Activated CD8-positive, alpha-beta memory T cell treated with anti-CD3 and anti-CD28 coated beads for 36 hours (primary cell): Measurements from ENCODE around the gene MAPK13. TPM values are rescaled to one million over a fixed set of nuclear protein-coding genes. Genes with fewer than 3 reads are reported as not detected.
"Not testable (repeated sequence)": the region's sequence is repeated elsewhere in the genome, so short reads cannot be mapped to it uniquely, and the experiment has no call there.

Experiments
- CTCF ChIA-PET: fragments of 350-600 bp; sonication (Branson Sonifier 250); formaldehyde crosslinking; loops from one replicate; lab custom pipeline; 2021; ENCODE audit warnings: antibody characterized with exemption; lab: Charles Lee
- POLR2A ChIA-PET: fragments of 350-600 bp; sonication (Branson Sonifier 250); formaldehyde crosslinking; loops from one replicate; lab custom pipeline; 2021; ENCODE audit warnings: antibody characterized with exemption; lab: Charles Lee
- total RNA-seq, 2 experiments: library from RNA; stranded (reverse); gene quantifications; one replicate each; pipeline ENCODE4 v1.2.3, GENCODE V29; 2021

The MAPK13 gene
- 10 to 100 TPM; 70.1 to 71.1 TPM for total RNA-seq

- CTCF ChIA-PET = interaction anchor here (0.6 to 2.1 kb wide), 6 partner anchors 7 to 226 kb away, joined by 3 to 17 read pairs (median 6); no protein-coding TSS in a partner anchor
- POLR2A ChIA-PET = interaction anchor here (0.6 to 3.9 kb wide), 6 partner anchors 9 to 321 kb away, joined by 3 to 49 read pairs (median 11); partner anchors contain the start of gene MAPK14
Observed at GRCh38 chr6:36129941-36130666, at the start of gene MAPK13. TSS of gene MAPK13 (plus strand) at chr6:36130513. CDS start at chr6:36130583, 70 bp downstream.

- ChIA-PET POLR2A (no interaction called here), CTCF (interaction anchor here (0.6 to 3.7 kb wide), 3 partner anchors 13 to 424 kb away, joined by 3 to 13 read pairs (median 3); no protein-coding TSS in a partner anchor)
Observed at GRCh38 chr6:36082318-36082717, 48.0 kb upstream of the MAPK13 start.

- POLR2A ChIA-PET = no interaction called here
- CTCF ChIA-PET = interaction anchor here (3.7 kb wide), 1 partner anchor 12 kb away, joined by 13 read pairs; no protein-coding TSS in a partner anchor
Observed at GRCh38 chr6:36083446-36083845, 46.9 kb upstream of the MAPK13 start.

GRCh38 chr6:36088204-36088603 is 42.1 kb upstream of the MAPK13 start:
- POLR2A ChIA-PET = not testable (repeated sequence)

GRCh38 chr6:36089048-36089447 is 41.3 kb upstream of the MAPK13 start:
- ChIA-PET POLR2A (interaction anchor here (0.7 kb wide), 1 partner anchor 16 kb away, joined by 3 read pairs; no protein-coding TSS in a partner anchor), CTCF (interaction anchor here (0.6 to 1.3 kb wide), 2 partner anchors 58 to 127 kb away, joined by 3 read pairs; no protein-coding TSS in a partner anchor)

More at GRCh38 chr6:36088204-36088603, 42.1 kb upstream of the MAPK13 start:
- CTCF ChIA-PET = not testable (repeated sequence)

GRCh38 chr6:36094238-36094637 is 36.1 kb upstream of the MAPK13 start:
- POLR2A ChIA-PET = interaction anchor here (2.2 kb wide), 1 partner anchor 66 kb away, joined by 12 read pairs; the partner anchor contains the start of gene MAPK14
- CTCF ChIA-PET = interaction anchor here (0.6 to 5.2 kb wide), 10 partner anchors 7 to 1940 kb away, joined by 3 to 85 read pairs (median 4); partner anchors contain the start of gene MAPK14

- ChIA-PET POLR2A (interaction anchor here (0.5 to 2.2 kb wide), 2 partner anchors 42 to 67 kb away, joined by 5 to 12 read pairs; partner anchors contain the start of gene MAPK14), CTCF (interaction anchor here (0.7 to 5.2 kb wide), 22 partner anchors 8 to 264 kb away, joined by 3 to 85 read pairs (median 4); partner anchors contain the start of genes MAPK14 and SLC26A8)
Observed at GRCh38 chr6:36094753-36095496, 35.4 kb upstream of the MAPK13 start.

- CTCF ChIA-PET = interaction anchor here (0.7 to 5.2 kb wide), 16 partner anchors 11 to 263 kb away, joined by 3 to 85 read pairs (median 4); partner anchors contain the start of genes MAPK14 and SLC26A8
- POLR2A ChIA-PET = interaction anchor here (0.5 to 2.2 kb wide), 2 partner anchors 41 to 67 kb away, joined by 5 to 12 read pairs; partner anchors contain the start of gene MAPK14
Observed at GRCh38 chr6:36095497-36096391, 34.6 kb upstream of the MAPK13 start.

- ChIA-PET POLR2A (no interaction called here), CTCF (no interaction called here)
Observed at GRCh38 chr6:36098253-36098919, 31.9 kb upstream of the MAPK13 start.

- POLR2A ChIA-PET = no interaction called here
- CTCF ChIA-PET = interaction anchor here (1.6 kb wide), 1 partner anchor 22 kb away, joined by 5 read pairs; no protein-coding TSS in a partner anchor
Observed at GRCh38 chr6:36098920-36099647, 31.2 kb upstream of the MAPK13 start.

- CTCF ChIA-PET = interaction anchor here (1.0 to 1.6 kb wide), 2 partner anchors 21 to 32 kb away, joined by 4 to 5 read pairs; no protein-coding TSS in a partner anchor
- POLR2A ChIA-PET = no interaction called here
Observed at GRCh38 chr6:36099869-36100483, 30.3 kb upstream of the MAPK13 start.

- ChIA-PET POLR2A (no interaction called here), CTCF (no interaction called here)
Observed at GRCh38 chr6:36101691-36102090, 28.6 kb upstream of the MAPK13 start.

GRCh38 chr6:36102853-36103252 is 27.5 kb upstream of the MAPK13 start:
- ChIA-PET CTCF (interaction anchor here (0.9 kb wide), 1 partner anchor 16 kb away, joined by 3 read pairs; no protein-coding TSS in a partner anchor), POLR2A (no interaction called here)

- ChIA-PET CTCF (interaction anchor here (1.8 to 2.2 kb wide), 2 partner anchors 16 to 77 kb away, joined by 4 to 8 read pairs; partner anchors contain the start of gene MAPK14), POLR2A (no interaction called here)
Observed at GRCh38 chr6:36104836-36105235, 25.5 kb upstream of the MAPK13 start.

GRCh38 chr6:36109092-36109491 is 21.2 kb upstream of the MAPK13 start:
- POLR2A ChIA-PET = no interaction called here
- CTCF ChIA-PET = interaction anchor here (1.2 kb wide), 1 partner anchor 14 kb away, joined by 6 read pairs; no protein-coding TSS in a partner anchor

GRCh38 chr6:36110050-36110449 is 20.3 kb upstream of the MAPK13 start:
- CTCF ChIA-PET = no interaction called here
- POLR2A ChIA-PET = no interaction called here
